ENCODE measurements around the gene CRIP1. TPM values are rescaled to one million over a fixed set of nuclear protein-coding genes. Genes with fewer than 3 reads are reported as not detected.

CRIP1 gene
- total and polyA plus RNA-seq, 5 donors from 2014 or later = 558 to 2,243 (median 1,172) TPM

- H3K9me3 ChIP-seq (ENCODE audit: control insufficient read depth in 2 of 2, low read length in 2 of 2) = no peaks in the 10 kb centered on the region
- peak overlapping the region in 1 of 4 donors; percentile 77 for H3K4me3 Mint-ChIP-seq
- H3K36me3 Mint-ChIP-seq = no peaks in the 10 kb centered on the region
- peaks cover 7% of the 10 kb centered on the region for H3K27me3 Mint-ChIP-seq
- no peaks in the 10 kb centered on the region for H3K4me1 Mint-ChIP-seq
- no peak overlapping the region for H3K4me3 ChIP-seq (ENCODE audit: low read depth, low read length)
- H3K4me1 ChIP-seq (ENCODE audit: control insufficient read depth, insufficient read depth, low read length, poor library complexity, severe bottlenecking) = no peaks in the 10 kb centered on the region
- no peaks in the 10 kb centered on the region for H3K36me3 ChIP-seq (ENCODE audit: control insufficient read depth, insufficient read depth, low read length)
- H3K27ac Mint-ChIP-seq = peak overlapping the region in 2 of 3 donors; percentile 73 to 89
- ATAC-seq (ENCODE audit: low read depth in 2 of 2) = no peak
- DNase-seq = no peak
- no peaks in the 10 kb centered on the region for H3K27me3 ChIP-seq (ENCODE audit: control insufficient read depth, insufficient read depth, low read length)
- no peak overlapping the region for H3K27ac ChIP-seq (ENCODE audit: insufficient read depth, low read length, poor library complexity, severe bottlenecking)
- peaks cover 0 to 2% (median 0%) of the 10 kb centered on the region in 7 donors for H3K9me3 Mint-ChIP-seq
These were observed 16.0 kb downstream of the CRIP1 start for GRCh38 chr14:105502446-105503295.

- Mint-ChIP-seq H3K27me3 (peaks cover 12% of the 10 kb centered on the region), H3K4me3 (no peak overlapping the region), H3K4me1 (no peaks in the 10 kb centered on the region), H3K9me3 (peaks cover 0 to 2% (median 0%) of the 10 kb centered on the region in 7 donors), H3K27ac (peak overlapping the region in 1 of 3 donors; percentile 73), H3K36me3 (no peaks in the 10 kb centered on the region)
- Histone ChIP-seq H3K4me3 (ENCODE audit: low read depth, low read length) (no peak overlapping the region), H3K27me3 (ENCODE audit: control insufficient read depth, insufficient read depth, low read length) (no peaks in the 10 kb centered on the region), H3K9me3 (ENCODE audit: control insufficient read depth in 2 of 2, low read length in 2 of 2) (no peaks in the 10 kb centered on the region), H3K36me3 (ENCODE audit: control insufficient read depth, insufficient read depth, low read length) (no peaks in the 10 kb centered on the region), H3K27ac (ENCODE audit: insufficient read depth, low read length, poor library complexity, severe bottlenecking) (no peak overlapping the region), H3K4me1 (ENCODE audit: control insufficient read depth, insufficient read depth, low read length, poor library complexity, severe bottlenecking) (no peaks in the 10 kb centered on the region)
- ATAC-seq (ENCODE audit: low read depth in 2 of 2) (no peak), DNase-seq (no peak)
These were observed 16.6 kb downstream of the CRIP1 start for GRCh38 chr14:105503296-105503640.

- H3K36me3 Mint-ChIP-seq = no peaks in the 10 kb centered on the region
- no peaks in the 10 kb centered on the region for H3K27me3 ChIP-seq (ENCODE audit: control insufficient read depth, insufficient read depth, low read length)
- DNase-seq = no peak
- no peak overlapping the region for H3K4me3 ChIP-seq (ENCODE audit: low read depth, low read length)
- H3K4me3 Mint-ChIP-seq = no peak overlapping the region
- no peaks in the 10 kb centered on the region for H3K4me1 Mint-ChIP-seq
- H3K36me3 ChIP-seq (ENCODE audit: control insufficient read depth, insufficient read depth, low read length) = no peaks in the 10 kb centered on the region
- no peaks in the 10 kb centered on the region for H3K9me3 ChIP-seq (ENCODE audit: control insufficient read depth in 2 of 2, low read length in 2 of 2)
- H3K27me3 Mint-ChIP-seq = peaks cover 12% of the 10 kb centered on the region
- H3K27ac Mint-ChIP-seq = no peak overlapping the region
- no peak overlapping the region for H3K27ac ChIP-seq (ENCODE audit: insufficient read depth, low read length, poor library complexity, severe bottlenecking)
- H3K4me1 ChIP-seq (ENCODE audit: control insufficient read depth, insufficient read depth, low read length, poor library complexity, severe bottlenecking) = no peaks in the 10 kb centered on the region
- ATAC-seq (ENCODE audit: low read depth in 2 of 2) = no peak
- H3K9me3 Mint-ChIP-seq = peaks cover 0 to 2% (median 0%) of the 10 kb centered on the region in 7 donors
These were observed 17.4 kb downstream of the CRIP1 start for GRCh38 chr14:105503935-105504692.

GRCh38 chr14:105505101-105505500 lies 18.4 kb downstream of the CRIP1 start:
- no peak for DNase-seq
- H3K9me3 Mint-ChIP-seq = peaks cover 0 to 2% (median 0%) of the 10 kb centered on the region in 7 donors
- Histone ChIP-seq H3K36me3 (ENCODE audit: control insufficient read depth, insufficient read depth, low read length) (no peaks in the 10 kb centered on the region), H3K27me3 (ENCODE audit: control insufficient read depth, insufficient read depth, low read length) (no peaks in the 10 kb centered on the region), H3K4me1 (ENCODE audit: control insufficient read depth, insufficient read depth, low read length, poor library complexity, severe bottlenecking) (no peaks in the 10 kb centered on the region), H3K9me3 (ENCODE audit: control insufficient read depth in 2 of 2, low read length in 2 of 2) (no peaks in the 10 kb centered on the region), H3K4me3 (ENCODE audit: low read depth, low read length) (no peak overlapping the region), H3K27ac (ENCODE audit: insufficient read depth, low read length, poor library complexity, severe bottlenecking) (no peak overlapping the region)
- no peaks in the 10 kb centered on the region for H3K4me1 Mint-ChIP-seq
- H3K36me3 Mint-ChIP-seq = no peaks in the 10 kb centered on the region
- no peak overlapping the region for H3K27ac Mint-ChIP-seq
- H3K4me3 Mint-ChIP-seq = no peak overlapping the region
- peaks cover 12% of the 10 kb centered on the region for H3K27me3 Mint-ChIP-seq
- no peak for ATAC-seq (ENCODE audit: low read depth in 2 of 2)

- Histone ChIP-seq H3K27ac (ENCODE audit: insufficient read depth, low read length, poor library complexity, severe bottlenecking) (no peak overlapping the region), H3K4me1 (ENCODE audit: control insufficient read depth, insufficient read depth, low read length, poor library complexity, severe bottlenecking) (no peaks in the 10 kb centered on the region), H3K9me3 (ENCODE audit: control insufficient read depth in 2 of 2, low read length in 2 of 2) (no peaks in the 10 kb centered on the region), H3K27me3 (ENCODE audit: control insufficient read depth, insufficient read depth, low read length) (no peaks in the 10 kb centered on the region), H3K36me3 (ENCODE audit: control insufficient read depth, insufficient read depth, low read length) (no peaks in the 10 kb centered on the region), H3K4me3 (ENCODE audit: low read depth, low read length) (no peak overlapping the region)
- Mint-ChIP-seq H3K4me1 (no peaks in the 10 kb centered on the region), H3K27me3 (peaks cover 13% of the 10 kb centered on the region), H3K27ac (no peak overlapping the region), H3K9me3 (peaks cover 0 to 2% (median 0%) of the 10 kb centered on the region in 7 donors), H3K4me3 (no peak overlapping the region), H3K36me3 (no peaks in the 10 kb centered on the region)
- DNase-seq (no peak), ATAC-seq (ENCODE audit: low read depth in 2 of 2) (no peak)
These were observed 20.6 kb downstream of the CRIP1 start for GRCh38 chr14:105507247-105507646.

DNA sequence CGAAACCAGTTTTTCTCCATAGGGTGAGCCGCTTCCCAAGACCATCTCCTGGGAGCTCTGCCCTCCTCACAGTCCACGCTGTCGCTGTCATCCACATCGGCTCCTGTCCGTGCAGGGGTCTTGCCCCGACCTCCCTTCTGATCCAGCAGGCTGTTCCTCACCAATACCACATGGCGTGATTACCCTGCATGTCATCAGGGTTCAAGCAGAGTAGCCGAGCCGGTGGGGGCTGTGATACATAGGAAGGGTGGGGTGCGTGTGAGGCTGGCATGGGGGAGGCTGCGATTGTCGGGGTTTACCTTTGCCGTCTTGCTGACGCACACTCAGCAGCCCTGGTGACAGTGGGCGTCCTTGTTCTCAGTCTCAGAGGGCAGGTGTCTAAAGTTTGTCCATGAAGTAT lies 21.4 kb downstream of the CRIP1 start:
- no peaks in the 10 kb centered on the region for H3K36me3 ChIP-seq (ENCODE audit: control insufficient read depth, insufficient read depth, low read length)
- H3K4me3 ChIP-seq (ENCODE audit: low read depth, low read length) = no peak overlapping the region
- H3K36me3 Mint-ChIP-seq = no peaks in the 10 kb centered on the region
- H3K27ac Mint-ChIP-seq = no peak overlapping the region
- no peak for ATAC-seq (ENCODE audit: low read depth in 2 of 2)
- H3K27me3 ChIP-seq (ENCODE audit: control insufficient read depth, insufficient read depth, low read length) = no peaks in the 10 kb centered on the region
- peaks cover 17% of the 10 kb centered on the region for H3K27me3 Mint-ChIP-seq
- H3K4me1 Mint-ChIP-seq = no peaks in the 10 kb centered on the region
- no peak for DNase-seq
- H3K4me1 ChIP-seq (ENCODE audit: control insufficient read depth, insufficient read depth, low read length, poor library complexity, severe bottlenecking) = no peaks in the 10 kb centered on the region
- peaks cover 0 to 2% (median 0%) of the 10 kb centered on the region in 7 donors for H3K9me3 Mint-ChIP-seq
- H3K27ac ChIP-seq (ENCODE audit: insufficient read depth, low read length, poor library complexity, severe bottlenecking) = no peak overlapping the region
- H3K4me3 Mint-ChIP-seq = no peak overlapping the region
- no peaks in the 10 kb centered on the region for H3K9me3 ChIP-seq (ENCODE audit: control insufficient read depth in 2 of 2, low read length in 2 of 2)

GRCh38 chr14:105508601-105509000 lies 21.9 kb downstream of the CRIP1 start:
- ATAC-seq (ENCODE audit: low read depth in 2 of 2) = no peak
- Histone ChIP-seq H3K36me3 (ENCODE audit: control insufficient read depth, insufficient read depth, low read length) (no peaks in the 10 kb centered on the region), H3K27ac (ENCODE audit: insufficient read depth, low read length, poor library complexity, severe bottlenecking) (no peak overlapping the region), H3K27me3 (ENCODE audit: control insufficient read depth, insufficient read depth, low read length) (no peaks in the 10 kb centered on the region), H3K9me3 (ENCODE audit: control insufficient read depth in 2 of 2, low read length in 2 of 2) (no peaks in the 10 kb centered on the region), H3K4me3 (ENCODE audit: low read depth, low read length) (no peak overlapping the region), H3K4me1 (ENCODE audit: control insufficient read depth, insufficient read depth, low read length, poor library complexity, severe bottlenecking) (no peaks in the 10 kb centered on the region)
- Mint-ChIP-seq H3K36me3 (no peaks in the 10 kb centered on the region), H3K4me3 (no peak overlapping the region), H3K4me1 (no peaks in the 10 kb centered on the region), H3K27me3 (peaks cover 21% of the 10 kb centered on the region), H3K27ac (no peak overlapping the region), H3K9me3 (peaks cover 0 to 2% (median 0%) of the 10 kb centered on the region in 7 donors)
- no peak for DNase-seq

Measured in CD4-positive, CD25-positive, alpha-beta regulatory T cell (primary cell).